ENCODE data around the gene ARRB2. TPM values are rescaled to one million over a fixed set of nuclear protein-coding genes. Genes with fewer than 3 reads are reported as not detected.
A peak's percentile ranks its signal among the peaks of the same experiment; 100 is the strongest.
"Not testable (repeated sequence)": the region's sequence is repeated elsewhere in the genome, so short reads cannot be mapped to it uniquely, and the experiment has no call there.

ARRB2 gene
- total and polyA plus RNA-seq, 2 donors (not counting 3 experiments of a cell fraction or from before 2014, with no cell fraction given) = 18.6 to 21.3 TPM

GRCh38 chr17:4679658-4680057, 30.8 kb upstream of the ARRB2 start:
- Histone ChIP-seq H3K79me2 (ENCODE audit: control insufficient read depth, insufficient read depth, low read length) (no peaks in the 10 kb centered on the region), H3K4me1 (ENCODE audit: control insufficient read depth, extremely low read depth, insufficient read depth, low read length) (peaks cover 24% of the 10 kb centered on the region), H3K9me3 (replicated peaks; ENCODE audit: control insufficient read depth, insufficient read depth, low read length) (no peaks in the 10 kb centered on the region), H3K27me3 (ENCODE audit: control insufficient read depth in 2 of 2, insufficient read depth in 2 of 2, low read length in 2 of 2) (no peaks in the 10 kb centered on the region), H3K4me3 (replicated peaks in 1 of 3; ENCODE audit: insufficient read depth in 1 of 3, low read depth in 1 of 3, low read length in 3 of 3) (no peak overlapping the region), H3K4me2 (ENCODE audit: insufficient read depth, low read length) (peak overlapping the region; percentile 13), H3K9me1 (replicated peaks; ENCODE audit: control insufficient read depth, extremely low read depth, insufficient read depth, low read length) (no peaks in the 10 kb centered on the region), H3K27ac (ENCODE audit: insufficient read depth, low read depth, low read length) (peak overlapping the region; percentile 60), H3K9ac (replicated peaks; ENCODE audit: extremely low read depth, insufficient read depth, low read length) (no peak overlapping the region), H3K36me3 (ENCODE audit: control insufficient read depth in 2 of 2, extremely low read depth in 1 of 2, insufficient read depth in 2 of 2, low read length in 2 of 2) (peaks cover 17 to 30% of the 10 kb centered on the region in 2 experiments), H4K20me1 (replicated peaks; ENCODE audit: control insufficient read depth, extremely low read depth, insufficient read depth, low read length) (no peaks in the 10 kb centered on the region), H2AFZ (ENCODE audit: low read depth, low read length) (no peak overlapping the region)
- intact Hi-C loops (cut with micrococcal nuclease) = no loop called here
- no TSS peak for BruUV-seq (replicated peaks)
- FAIRE-seq (no peak), DNase-seq (ENCODE audit: low read depth, low spot score) (peak; percentile 42)
- ChIA-PET POLR2A (no interaction called here), CTCF (no interaction called here)
- TF ChIP-seq CTCF (IDR thresholded peaks at IDR 0.05; ENCODE audit: extremely low read depth in 1 of 2, insufficient read depth in 1 of 2, low read depth in 1 of 2, low read length in 2 of 2) = no peak
- TF ChIP-seq FOS (IDR thresholded peaks at IDR 0.05; ENCODE audit: borderline replicate concordance, insufficient read depth, low read length) = peak; percentile 37
- no peak for TF ChIP-seq POLR2AphosphoS5 (IDR thresholded peaks at IDR 0.05; ENCODE audit: insufficient read depth, low read depth, low read length)
- dilution Hi-C loops (cut with MboI; ENCODE audit: extremely low pct_ligation_motif_present, low sequenced_read_pairs) = no loop called here

GRCh38 chr17:4683739-4684138, 26.7 kb upstream of the ARRB2 start:
- H3K9me1 ChIP-seq (replicated peaks; ENCODE audit: control insufficient read depth, extremely low read depth, insufficient read depth, low read length); FAIRE-seq; dilution Hi-C loops (cut with MboI; ENCODE audit: extremely low pct_ligation_motif_present, low sequenced_read_pairs): not testable (repeated sequence)

GRCh38 chr17:4689872-4690271, 20.6 kb upstream of the ARRB2 start:
- H4K20me1 ChIP-seq (replicated peaks; ENCODE audit: control insufficient read depth, extremely low read depth, insufficient read depth, low read length); H3K9me1 ChIP-seq (replicated peaks; ENCODE audit: control insufficient read depth, extremely low read depth, insufficient read depth, low read length); H2AFZ ChIP-seq (ENCODE audit: low read depth, low read length); BruUV-seq (replicated peaks); H3K36me3 ChIP-seq (ENCODE audit: control insufficient read depth in 2 of 2, extremely low read depth in 1 of 2, insufficient read depth in 2 of 2, low read length in 2 of 2); H3K4me3 ChIP-seq (replicated peaks in 1 of 3; ENCODE audit: insufficient read depth in 1 of 3, low read depth in 1 of 3, low read length in 3 of 3); intact Hi-C loops (cut with micrococcal nuclease); DNase-seq (ENCODE audit: low read depth, low spot score); H3K27me3 ChIP-seq (ENCODE audit: control insufficient read depth in 2 of 2, insufficient read depth in 2 of 2, low read length in 2 of 2); H3K4me1 ChIP-seq (ENCODE audit: control insufficient read depth, extremely low read depth, insufficient read depth, low read length); H3K9me3 ChIP-seq (replicated peaks; ENCODE audit: control insufficient read depth, insufficient read depth, low read length); H3K27ac ChIP-seq (ENCODE audit: insufficient read depth, low read depth, low read length); H3K4me2 ChIP-seq (ENCODE audit: insufficient read depth, low read length); POLR2A ChIA-PET; dilution Hi-C loops (cut with MboI; ENCODE audit: extremely low pct_ligation_motif_present, low sequenced_read_pairs); H3K9ac ChIP-seq (replicated peaks; ENCODE audit: extremely low read depth, insufficient read depth, low read length); FAIRE-seq: not testable (repeated sequence)
- CTCF ChIA-PET = interaction anchor here (0.9 kb wide), 1 partner anchor 12 kb away, joined by 3 read pairs; no protein-coding TSS in a partner anchor
- H3K79me2 ChIP-seq (ENCODE audit: control insufficient read depth, insufficient read depth, low read length) = peaks cover 41% of the 10 kb centered on the region

More at GRCh38 chr17:4683739-4684138, 26.7 kb upstream of the ARRB2 start:
- H3K4me2 ChIP-seq (ENCODE audit: insufficient read depth, low read length); intact Hi-C loops (cut with micrococcal nuclease); POLR2A ChIA-PET; BruUV-seq (replicated peaks); H2AFZ ChIP-seq (ENCODE audit: low read depth, low read length); DNase-seq (ENCODE audit: low read depth, low spot score); H3K9me3 ChIP-seq (replicated peaks; ENCODE audit: control insufficient read depth, insufficient read depth, low read length); H3K27me3 ChIP-seq (ENCODE audit: control insufficient read depth in 2 of 2, insufficient read depth in 2 of 2, low read length in 2 of 2); H3K79me2 ChIP-seq (ENCODE audit: control insufficient read depth, insufficient read depth, low read length); H3K9ac ChIP-seq (replicated peaks; ENCODE audit: extremely low read depth, insufficient read depth, low read length); H4K20me1 ChIP-seq (replicated peaks; ENCODE audit: control insufficient read depth, extremely low read depth, insufficient read depth, low read length); H3K4me3 ChIP-seq (replicated peaks in 1 of 3; ENCODE audit: insufficient read depth in 1 of 3, low read depth in 1 of 3, low read length in 3 of 3); H3K27ac ChIP-seq (ENCODE audit: insufficient read depth, low read depth, low read length): not testable (repeated sequence)
- Histone ChIP-seq H3K36me3 (ENCODE audit: control insufficient read depth in 2 of 2, extremely low read depth in 1 of 2, insufficient read depth in 2 of 2, low read length in 2 of 2) (peaks cover 14 to 17% of the 10 kb centered on the region in 2 experiments), H3K4me1 (ENCODE audit: control insufficient read depth, extremely low read depth, insufficient read depth, low read length) (peaks cover 14% of the 10 kb centered on the region)
- CTCF ChIA-PET = interaction anchor here (1.0 kb wide), 1 partner anchor 27 kb away, joined by 3 read pairs; the partner anchor contains the start of gene ARRB2

Data from endothelial cell of umbilical vein (primary cell).